Ascending aorta (tissue), 2 donors: ENCODE results near the gene KLHL6. TPM values are rescaled to one million over a fixed set of nuclear protein-coding genes. Genes with fewer than 3 reads are reported as not detected.
"Not testable (repeated sequence)": the region's sequence is repeated elsewhere in the genome, so short reads cannot be mapped to it uniquely, and the experiment has no call there.

Experiments
- DNase-seq, 2 donors: peaks; one replicate each; pipeline ENCODE4 v3.0.0-alpha.2; 2019; ENCODE audit warnings: low spot score in 2 of 2
- H3K27ac ChIP-seq, 2 donors: fragments of 200-600 bp; sonication (generic); one replicate each; pipeline ENCODE4 v1.5.1; 2016 to 2017; ENCODE audit warnings: mild to moderate bottlenecking in 1 of 2
- H3K27me3 ChIP-seq: fragments of 200-600 bp; sonication (generic); one replicate; pipeline ENCODE4 v1.5.1; 2017
- H3K36me3 ChIP-seq, 2 donors: fragments of 200-600 bp; sonication (generic); one replicate each; pipeline ENCODE4 v1.5.1; 2016
- H3K4me1 ChIP-seq, 2 donors: fragments of 200-600 bp; sonication (generic); one replicate each; pipeline ENCODE4 v1.5.1; 2016 to 2017; ENCODE audit warnings: mild to moderate bottlenecking in 1 of 2
- H3K4me3 ChIP-seq, 2 donors: fragments of 200-600 bp; sonication (generic); one replicate each; pipeline ENCODE4 v1.5.1; 2016 to 2017; ENCODE audit warnings: mild to moderate bottlenecking in 1 of 2
- H3K9me3 ChIP-seq, 2 donors: fragments of 200-600 bp; sonication (generic); one replicate each; pipeline ENCODE4 v1.5.1; 2016
- CTCF ChIP-seq, 3 experiments: fragments of 200-600 bp in 2 of 3; fragments of 450-650 bp in 1 of 3; sonication (generic) in 2 of 3; IDR thresholded peaks; one replicate each; pipeline ENCODE4 v1.5.1; 2016 to 2019; ENCODE audit warnings: antibody characterized with exemption in 3 of 3, mild to moderate bottlenecking in 1 of 3, moderate library complexity in 1 of 3
- intact Hi-C: fragments of 100-400 bp; cut with DNase I; formaldehyde crosslinking; loops from one replicate; pipeline ENCODE4 v1.15.1; 2023
- total RNA-seq: library from RNA; depleted of rRNA; stranded (reverse); fragments of >200 nt; gene quantifications from one replicate; pipeline ENCODE4 v1.1.0, GENCODE V29; 2016

KLHL6 gene
- total RNA-seq, 1 donor from 2014 or later, result 1.5 TPM

- no peak for TF ChIP-seq CTCF (IDR thresholded peaks at IDR 0.05)
- no peaks in the 10 kb centered on the region for H3K36me3 ChIP-seq
- no peak overlapping the region for H3K27ac ChIP-seq
- DNase-seq, result no peak
- no peaks in the 10 kb centered on the region for H3K27me3 ChIP-seq
- peaks cover 0 to 8% of the 10 kb centered on the region in 2 donors for H3K9me3 ChIP-seq
- no peak overlapping the region for H3K4me3 ChIP-seq
- H3K4me1 ChIP-seq, result peaks cover 0 to 4% of the 10 kb centered on the region in 2 donors
- intact Hi-C loops, result loop anchor here (10.0 kb wide), 1 partner anchor 192 kb away; the partner anchor contains the start of gene KLHL24
Measured at GRCh38 chr3:183442994-183443393, 112.5 kb downstream of the KLHL6 start.

GRCh38 chr3:183440521-183440920 is 115.0 kb downstream of the KLHL6 start:
- not testable (repeated sequence) for H3K4me3 ChIP-seq, H3K27ac ChIP-seq, H3K36me3 ChIP-seq, H3K27me3 ChIP-seq, DNase-seq, H3K4me1 ChIP-seq, H3K9me3 ChIP-seq
- intact Hi-C loops, result loop anchor here (10.0 kb wide), 1 partner anchor 194 kb away; the partner anchor contains the start of gene KLHL24

GRCh38 chr3:183439515-183439914 is 116.0 kb downstream of the KLHL6 start:
- no peak for TF ChIP-seq CTCF (IDR thresholded peaks at IDR 0.05)
- no peak for DNase-seq
- no peaks in the 10 kb centered on the region for H3K27me3 ChIP-seq
- H3K27ac ChIP-seq, result no peak overlapping the region
- H3K4me1 ChIP-seq, result no peaks in the 10 kb centered on the region
- H3K9me3 ChIP-seq, result peaks cover 0 to 8% of the 10 kb centered on the region in 2 donors
- H3K4me3 ChIP-seq, result no peak overlapping the region
- intact Hi-C loops, result no loop called here
- H3K36me3 ChIP-seq, result no peaks in the 10 kb centered on the region

- Histone ChIP-seq H3K27ac (no peak overlapping the region), H3K27me3 (no peaks in the 10 kb centered on the region), H3K9me3 (peaks cover 0 to 4% of the 10 kb centered on the region in 2 donors), H3K4me1 (no peaks in the 10 kb centered on the region), H3K36me3 (no peaks in the 10 kb centered on the region), H3K4me3 (no peak overlapping the region)
- intact Hi-C loops, result no loop called here
- no peak for DNase-seq
- TF ChIP-seq CTCF (IDR thresholded peaks at IDR 0.05), result no peak
Measured at GRCh38 chr3:183438735-183439134, 116.8 kb downstream of the KLHL6 start.

- Histone ChIP-seq H3K4me1 (no peaks in the 10 kb centered on the region), H3K36me3 (no peaks in the 10 kb centered on the region), H3K4me3 (no peak overlapping the region), H3K9me3 (no peaks in the 10 kb centered on the region), H3K27ac (no peak overlapping the region), H3K27me3 (no peaks in the 10 kb centered on the region)
- DNase-seq, result no peak
- no peak for TF ChIP-seq CTCF (IDR thresholded peaks at IDR 0.05)
- intact Hi-C loops, result no loop called here
Measured at GRCh38 chr3:183437666-183438564, 117.6 kb downstream of the KLHL6 start.

Other genes with a start within 250 kb of the KLHL6 start
- not detected for gene MCF2L2, start 127.1 kb downstream of the KLHL6 start, total RNA-seq
- gene KLHL24, start 79.9 kb upstream of the KLHL6 start, total RNA-seq, result 26.6 TPM
- gene YEATS2, start 142.1 kb upstream of the KLHL6 start, total RNA-seq, result 29.2 TPM